GM21367 (cell line): ENCODE results near the gene SAXO2.
"Not testable (repeated sequence)": the region's sequence is repeated elsewhere in the genome, so short reads cannot be mapped to it uniquely, and the experiment has no call there.

ENCODE experiments used
- ATAC-seq: cut with Tn5 transposase; IDR thresholded peaks from one replicate; pipeline ENCODE4 v1.9.1; 2021; ENCODE audit not compliant: unreplicated experiment

SAXO2 gene

GRCh38 chr15:82313446-82313845 is 50.8 kb downstream of the SAXO2 start:
- no peak for ATAC-seq

DNA sequence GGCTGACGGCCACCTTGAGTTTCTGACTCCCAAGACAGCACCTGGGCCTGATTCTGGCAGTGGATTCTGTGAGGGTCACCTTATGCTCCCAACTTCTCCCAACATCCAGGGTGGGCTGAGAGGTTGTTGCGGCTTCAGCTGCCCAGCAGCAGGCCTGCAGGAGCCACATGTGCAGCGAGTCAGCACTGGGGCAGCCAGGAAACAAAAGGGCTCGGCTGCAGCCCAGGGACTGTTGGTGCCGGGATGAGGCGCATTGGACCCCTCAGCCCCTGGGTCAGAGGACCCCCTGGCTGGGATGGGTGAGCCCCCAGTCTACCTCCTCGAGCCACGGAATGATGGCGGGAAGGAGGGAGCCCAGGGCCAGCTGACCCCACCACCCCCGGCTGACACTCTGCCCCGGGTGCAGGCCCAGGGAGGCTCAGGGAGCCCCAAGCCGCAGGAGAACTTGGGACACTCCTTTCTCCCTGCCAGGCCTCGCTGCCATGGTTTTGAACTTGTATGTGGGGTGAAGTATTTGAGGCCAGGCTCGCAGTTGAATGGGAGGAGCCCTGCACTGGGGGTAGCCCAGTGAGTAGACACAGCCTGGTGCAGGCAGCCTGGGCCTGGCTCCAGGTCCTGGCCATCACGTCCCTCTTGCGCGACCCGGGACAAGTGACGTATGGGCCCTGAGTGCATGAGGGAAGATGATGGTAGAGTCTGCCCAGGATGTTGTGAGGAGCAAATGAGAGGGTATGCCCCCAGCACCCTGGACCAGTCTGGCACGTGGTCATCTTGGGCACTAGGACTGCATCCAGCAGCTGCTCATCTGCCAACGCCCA is 51.5 kb downstream of the SAXO2 start:
- ATAC-seq: not testable (repeated sequence)

DNA sequence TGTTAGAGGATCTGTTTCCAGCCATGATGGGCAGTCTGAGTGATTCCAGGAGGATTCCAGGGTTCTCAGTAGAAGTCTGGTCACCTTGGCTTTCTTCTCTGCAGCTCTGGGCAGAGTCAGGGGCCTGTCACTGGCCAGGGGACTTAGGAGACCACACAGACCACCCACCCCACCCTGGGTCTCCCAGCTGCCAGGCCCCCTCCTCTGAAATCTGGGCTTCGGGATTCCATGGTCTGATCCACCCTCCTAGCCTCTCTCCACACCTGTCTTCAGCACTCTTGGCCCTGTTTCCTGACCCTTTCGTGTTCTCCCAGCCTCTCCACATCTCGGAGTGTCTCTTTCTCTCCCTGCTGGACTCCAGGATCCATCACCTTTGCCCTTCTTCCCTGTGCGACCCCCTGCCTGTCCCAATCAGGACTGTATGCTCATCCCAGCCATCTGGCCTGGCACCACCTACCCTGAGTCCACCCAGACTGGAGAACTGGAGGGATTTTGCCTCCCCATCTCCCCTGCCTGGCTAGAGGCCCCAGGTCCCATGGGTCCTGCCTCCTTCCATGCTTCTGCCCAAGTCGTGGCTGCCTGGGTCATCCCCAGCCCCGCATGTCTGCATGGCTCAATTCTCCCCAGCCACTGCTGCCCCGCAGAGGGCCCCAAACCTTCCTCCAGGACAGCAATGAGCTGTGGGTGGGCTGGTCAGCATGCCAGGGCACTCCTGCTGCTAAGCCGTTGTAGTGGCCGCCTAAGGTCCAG is 52.3 kb downstream of the SAXO2 start:
- no peak for ATAC-seq

- no peak for ATAC-seq
Measured at GRCh38 chr15:82315519-82316246, 53.1 kb downstream of the SAXO2 start.

- not testable (repeated sequence) for ATAC-seq
Measured at GRCh38 chr15:82316247-82317090, 53.9 kb downstream of the SAXO2 start.

- ATAC-seq: no peak
Measured at GRCh38 chr15:82317091-82317489, 54.5 kb downstream of the SAXO2 start.

DNA sequence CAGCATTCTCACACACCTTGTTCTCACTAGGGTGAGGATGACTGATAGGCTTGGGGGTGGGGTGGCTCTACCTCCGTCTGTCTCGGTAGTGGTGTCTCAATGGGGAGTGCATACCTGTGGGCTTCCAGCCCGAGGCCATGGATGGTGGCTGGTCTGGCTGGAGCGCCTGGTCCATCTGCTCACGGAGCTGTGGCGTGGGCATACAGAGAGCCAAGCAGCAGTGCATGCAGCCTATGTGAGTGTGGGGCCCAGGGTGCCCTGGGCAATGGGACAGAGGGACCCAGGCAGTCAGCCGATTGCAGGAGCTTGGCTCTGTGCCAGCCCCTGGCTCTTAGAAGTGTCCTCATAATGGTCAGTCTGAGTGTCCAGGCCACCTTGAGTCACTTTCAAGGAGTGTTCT is 54.9 kb downstream of the SAXO2 start:
- ATAC-seq: not testable (repeated sequence)

DNA sequence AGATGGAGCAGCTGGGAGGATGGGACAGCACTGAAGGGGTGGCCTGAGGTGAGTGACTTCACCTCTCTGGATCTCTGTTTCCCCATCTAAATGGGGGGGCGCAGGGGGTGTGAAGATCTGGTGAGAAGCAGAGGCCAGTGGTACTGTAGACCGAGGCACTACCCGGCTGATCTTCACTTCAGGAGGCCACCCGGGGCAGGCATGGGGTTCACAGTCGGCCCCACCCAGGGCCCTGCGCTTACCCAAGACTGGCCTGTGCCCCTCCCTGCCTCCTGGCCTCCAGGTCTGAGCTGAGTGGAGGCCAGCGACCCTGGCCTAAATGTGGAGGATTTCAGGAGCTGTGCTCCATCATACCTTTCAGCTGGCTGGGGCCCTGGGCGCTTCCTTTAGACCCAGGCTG is 55.7 kb downstream of the SAXO2 start:
- not testable (repeated sequence) for ATAC-seq

- ATAC-seq: not testable (repeated sequence)
Measured at GRCh38 chr15:82319522-82320278, 57.1 kb downstream of the SAXO2 start.

DNA sequence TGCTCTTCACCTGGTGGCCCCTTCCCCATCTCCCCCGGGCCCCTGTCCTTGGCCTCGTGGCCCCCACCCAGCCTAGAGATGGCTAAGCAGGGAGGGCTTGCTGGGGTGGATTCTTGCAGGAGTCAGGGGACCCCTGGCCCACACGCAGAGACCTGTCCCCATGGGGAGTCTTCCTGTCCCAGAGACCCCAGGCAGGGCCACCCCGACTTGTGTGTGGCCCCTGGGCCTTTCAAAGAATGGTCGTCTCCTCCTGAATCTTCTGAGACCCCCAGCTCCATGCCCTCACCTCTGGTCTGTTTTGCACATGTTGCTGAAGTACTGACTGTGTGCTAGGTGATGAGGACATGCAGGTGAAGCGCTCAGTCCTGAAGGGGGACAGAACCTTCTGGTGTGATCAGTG is 58.2 kb downstream of the SAXO2 start:
- ATAC-seq: not testable (repeated sequence)

GRCh38 chr15:82322488-82322887 is 59.9 kb downstream of the SAXO2 start:
- not testable (repeated sequence) for ATAC-seq

- ATAC-seq: not testable (repeated sequence)
Measured at GRCh38 chr15:82324831-82325230, 62.2 kb downstream of the SAXO2 start.

GRCh38 chr15:82325646-82326045 is 63.0 kb downstream of the SAXO2 start:
- ATAC-seq: not testable (repeated sequence)

DNA sequence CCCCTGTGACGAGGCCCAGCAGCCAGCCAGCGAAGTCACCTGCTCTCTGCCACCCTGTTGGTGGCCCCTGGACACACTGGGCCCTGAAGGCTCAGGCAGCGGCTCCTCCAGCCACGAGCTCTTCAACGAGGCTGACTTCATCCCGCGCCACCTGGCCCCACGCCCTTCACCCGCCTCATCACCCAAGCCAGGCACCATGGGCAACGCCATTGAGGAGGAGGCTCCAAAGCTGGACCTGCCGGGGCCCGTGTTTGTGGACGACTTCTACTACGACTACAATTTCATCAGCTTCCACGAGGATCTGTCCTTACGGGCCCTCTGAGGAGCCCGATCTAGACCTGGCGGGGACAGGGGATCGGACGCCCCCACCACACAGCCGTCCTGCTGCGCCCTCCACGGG is 64.3 kb downstream of the SAXO2 start:
- not testable (repeated sequence) for ATAC-seq

GRCh38 chr15:82327372-82327771 is 64.8 kb downstream of the SAXO2 start:
- not testable (repeated sequence) for ATAC-seq

DNA sequence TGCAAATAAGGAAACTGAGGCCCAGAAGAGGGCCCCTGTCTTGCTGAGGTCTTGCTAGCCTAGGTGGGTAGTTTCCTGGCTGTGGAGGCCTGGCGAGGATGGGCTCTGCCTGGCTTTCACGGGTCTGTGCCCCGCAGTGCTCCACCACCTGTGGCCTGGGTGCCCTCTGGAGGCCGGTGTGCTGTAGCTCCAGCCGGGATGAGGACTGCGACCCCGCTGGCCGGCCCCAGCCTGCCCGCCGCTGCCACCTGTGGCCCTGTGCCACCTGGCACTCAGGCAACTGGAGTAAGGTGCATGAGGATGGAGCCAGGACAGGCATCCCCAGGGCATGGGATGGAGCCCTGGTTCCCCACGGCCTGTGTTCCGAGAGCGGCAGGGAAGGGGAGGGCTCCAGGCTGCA is 66.4 kb downstream of the SAXO2 start:
- ATAC-seq: not testable (repeated sequence)

DNA sequence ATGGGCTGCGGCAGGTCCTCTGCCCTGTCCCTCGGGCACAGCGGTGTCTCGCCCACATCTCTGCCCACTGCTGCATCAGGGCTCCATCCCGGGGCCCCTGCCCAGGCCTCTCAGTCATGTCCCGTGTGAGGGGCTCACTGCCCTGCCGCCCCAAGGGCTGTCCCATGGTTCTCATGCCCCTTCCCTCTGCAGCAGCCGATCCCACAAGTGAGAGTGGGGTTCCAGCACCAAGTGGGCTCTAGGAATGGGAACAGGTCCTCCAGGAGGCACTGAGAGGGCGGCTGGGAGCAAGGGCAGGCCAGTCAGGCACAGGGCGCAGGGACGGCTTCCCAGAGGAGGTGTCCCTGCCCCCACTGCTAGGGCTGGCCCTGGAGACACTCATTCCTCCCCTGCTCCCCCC is 68.3 kb downstream of the SAXO2 start:
- not testable (repeated sequence) for ATAC-seq

GRCh38 chr15:82331576-82332304 is 69.1 kb downstream of the SAXO2 start:
- not testable (repeated sequence) for ATAC-seq
